Coronary artery (tissue), 2 donors: ENCODE results near the gene TBX1.
"Not testable (repeated sequence)": the region's sequence is repeated elsewhere in the genome, so short reads cannot be mapped to it uniquely, and the experiment has no call there.

ENCODE experiments used
- DNase-seq: peaks from one replicate; pipeline ENCODE4 v3.0.0-alpha.2; 2017; ENCODE audit warnings: low spot score
- H3K27ac ChIP-seq, 2 donors: fragments of 200-600 bp; sonication (generic); one replicate each; pipeline ENCODE4 v1.5.1; 2016 to 2019
- H3K4me3 ChIP-seq: fragments of 200-600 bp; sonication (generic); 2 replicates; pipeline ENCODE4 v1.5.1; 2016; ENCODE audit warnings: mild to moderate bottlenecking, moderate library complexity
- TF ChIP-seq, protein P1 (sequence below): fragments of 200-600 bp; sonication (generic); IDR thresholded peaks from one replicate; pipeline ENCODE4 v1.5.1; 2019; ENCODE audit warnings: antibody characterized with exemption

The TBX1 gene

GRCh38 chr22:19723232-19723982 lies 37.2 kb upstream of the TBX1 start, which contains the start of gene GP1BB:
Gene GP1BB, plus strand, starts transcription at chr22:19723539. Its CDS starts 31 bp downstream, at chr22:19723570.
- no peak for DNase-seq
- TF ChIP-seq, protein P1, sequence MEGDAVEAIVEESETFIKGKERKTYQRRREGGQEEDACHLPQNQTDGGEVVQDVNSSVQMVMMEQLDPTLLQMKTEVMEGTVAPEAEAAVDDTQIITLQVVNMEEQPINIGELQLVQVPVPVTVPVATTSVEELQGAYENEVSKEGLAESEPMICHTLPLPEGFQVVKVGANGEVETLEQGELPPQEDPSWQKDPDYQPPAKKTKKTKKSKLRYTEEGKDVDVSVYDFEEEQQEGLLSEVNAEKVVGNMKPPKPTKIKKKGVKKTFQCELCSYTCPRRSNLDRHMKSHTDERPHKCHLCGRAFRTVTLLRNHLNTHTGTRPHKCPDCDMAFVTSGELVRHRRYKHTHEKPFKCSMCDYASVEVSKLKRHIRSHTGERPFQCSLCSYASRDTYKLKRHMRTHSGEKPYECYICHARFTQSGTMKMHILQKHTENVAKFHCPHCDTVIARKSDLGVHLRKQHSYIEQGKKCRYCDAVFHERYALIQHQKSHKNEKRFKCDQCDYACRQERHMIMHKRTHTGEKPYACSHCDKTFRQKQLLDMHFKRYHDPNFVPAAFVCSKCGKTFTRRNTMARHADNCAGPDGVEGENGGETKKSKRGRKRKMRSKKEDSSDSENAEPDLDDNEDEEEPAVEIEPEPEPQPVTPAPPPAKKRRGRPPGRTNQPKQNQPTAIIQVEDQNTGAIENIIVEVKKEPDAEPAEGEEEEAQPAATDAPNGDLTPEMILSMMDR: no peak
- Histone ChIP-seq H3K4me3 (no peak within 1 kb of the TSS), H3K27ac (no peak within 1 kb of the TSS)

GRCh38 chr22:19723983-19724827 lies 36.4 kb upstream of the TBX1 start:
- TF ChIP-seq, protein P1: no peak
- Histone ChIP-seq H3K27ac (no peak overlapping the region), H3K4me3 (no peak overlapping the region)
- DNase-seq: no peak

- H3K27ac ChIP-seq: no peak overlapping the region
- DNase-seq: no peak
- TF ChIP-seq, protein P1: no peak
- no peak overlapping the region for H3K4me3 ChIP-seq
Measured at GRCh38 chr22:19724927-19725661, 35.5 kb upstream of the TBX1 start.

GRCh38 chr22:19726064-19726788 lies 34.4 kb upstream of the TBX1 start:
- H3K27ac ChIP-seq, DNase-seq, H3K4me3 ChIP-seq: not testable (repeated sequence)

- TF ChIP-seq, protein P1: no peak
- H3K27ac ChIP-seq: no peak overlapping the region
- H3K4me3 ChIP-seq: no peak overlapping the region
- no peak for DNase-seq
Measured at GRCh38 chr22:19727310-19728150, 33.0 kb upstream of the TBX1 start.

- no peak overlapping the region for H3K27ac ChIP-seq
- TF ChIP-seq, protein P1: no peak
- no peak overlapping the region for H3K4me3 ChIP-seq
- DNase-seq: no peak
Measured at GRCh38 chr22:19728271-19728670, 32.3 kb upstream of the TBX1 start.
